Loucy (cell line): ENCODE results near the gene PDLIM4.

Experiments
- H2AFZ ChIP-seq: fragments of 200-600 bp; sonication (generic); 2 replicates; pipeline ENCODE4 v1.6.0; 2016; ENCODE audit warnings: antibody characterized with exemption, mild to moderate bottlenecking, low read length, moderate library complexity
- H3F3A ChIP-seq: fragments of 200-600 bp; 2 replicates; pipeline ENCODE4 v1.6.0; 2016; ENCODE audit warnings: antibody characterized with exemption, low read depth, mild to moderate bottlenecking
- H3K27me3 ChIP-seq: fragments of 200-600 bp; sonication (generic); 2 replicates; pipeline ENCODE4 v1.6.1; 2014; ENCODE audit warnings: low read length, mild to moderate bottlenecking; ENCODE audit not compliant: insufficient read depth, poor library complexity, severe bottlenecking
- H3K36me3 ChIP-seq: fragments of 200-600 bp; sonication (generic); 2 replicates; pipeline ENCODE4 v1.6.1; 2016; ENCODE audit warnings: low read length; ENCODE audit not compliant: insufficient read depth
- H3K4me1 ChIP-seq: fragments of 200-600 bp; sonication (generic); 2 replicates; pipeline ENCODE4 v1.5.1; 2014; ENCODE audit warnings: low read length, mild to moderate bottlenecking; ENCODE audit not compliant: insufficient read depth, poor library complexity, severe bottlenecking
- H3K4me2 ChIP-seq: fragments of 200-600 bp; sonication (generic); 2 replicates; pipeline ENCODE4 v1.6.0; 2014; ENCODE audit warnings: antibody characterized with exemption, low read length, low read depth, mild to moderate bottlenecking; ENCODE audit not compliant: poor library complexity, severe bottlenecking
- H3K4me3 ChIP-seq: fragments of 200-600 bp; sonication (generic); 2 replicates; pipeline ENCODE4 v1.5.1; 2014; ENCODE audit warnings: low read length, mild to moderate bottlenecking, mixed read lengths; ENCODE audit not compliant: poor library complexity, severe bottlenecking
- H3K79me2 ChIP-seq: fragments of 200-600 bp; sonication (generic); 2 replicates; pipeline ENCODE4 v1.6.1; 2014; ENCODE audit warnings: low read length; ENCODE audit not compliant: insufficient read depth
- H3K9ac ChIP-seq: fragments of 200-600 bp; sonication (generic); 2 replicates; pipeline ENCODE4 v1.6.0; 2014; ENCODE audit warnings: mild to moderate bottlenecking, low read depth, low read length, moderate library complexity; ENCODE audit not compliant: poor library complexity, severe bottlenecking
- H3K9me2 ChIP-seq: fragments of 200-600 bp; sonication (generic); replicated peaks from 2 replicates; pipeline ENCODE4 v1.6.1; 2016; ENCODE audit warnings: low read depth, low read length, mixed read lengths
- H3K9me3 ChIP-seq: fragments of 200-600 bp; sonication (generic); 2 replicates; pipeline ENCODE4 v1.6.1; 2014; ENCODE audit warnings: mild to moderate bottlenecking, antibody characterized with exemption, low read length, low read depth; ENCODE audit not compliant: insufficient read depth
- H4K20me1 ChIP-seq: fragments of 200-600 bp; sonication (generic); 2 replicates; pipeline ENCODE4 v1.6.0; 2014; ENCODE audit warnings: antibody characterized with exemption, low read length, mild to moderate bottlenecking; ENCODE audit not compliant: insufficient read depth, poor library complexity, severe bottlenecking
- CTCF ChIP-seq: fragments of 200-600 bp; sonication (generic); conservative IDR thresholded peaks from 2 replicates; pipeline ENCODE4 v1.5.1; 2014; ENCODE audit warnings: mild to moderate bottlenecking, antibody characterized with exemption, low read length
- EZH2phosphoT487 ChIP-seq: fragments of 200-600 bp; IDR thresholded peaks from 2 replicates; pipeline ENCODE4 v1.6.1; 2018; ENCODE audit warnings: antibody characterized with exemption, mild to moderate bottlenecking, moderate library complexity, borderline replicate concordance

Gene PDLIM4

GRCh38 chr5:132257131-132258101 is at the start of gene PDLIM4:
TSS of gene PDLIM4 (plus strand) at chr5:132257696. CDS start at chr5:132257735, 39 bp downstream.
- Histone ChIP-seq H3F3A (no peaks in the 10 kb centered on the region), H3K27me3 (no peaks in the 10 kb centered on the region), H4K20me1 (no peaks in the 10 kb centered on the region), H3K9me2 (no peaks in the 10 kb centered on the region), H3K4me3 (no peak within 1 kb of the TSS), H3K36me3 (no peaks in the 10 kb centered on the region), H3K9me3 (no peaks in the 10 kb centered on the region), H3K9ac (no peak within 1 kb of the TSS), H3K4me2 (no peak within 1 kb of the TSS), H3K79me2 (no peaks in the 10 kb centered on the region), H2AFZ (no peak within 1 kb of the TSS), H3K4me1 (peaks cover 4% of the 10 kb centered on the region)
- TF ChIP-seq EZH2phosphoT487 = no peak
- TF ChIP-seq CTCF = no peak

- Histone ChIP-seq H3K36me3 (no peaks in the 10 kb centered on the region), H4K20me1 (no peaks in the 10 kb centered on the region)
These were observed 49.7 kb upstream of the PDLIM4 start for GRCh38 chr5:132207778-132208177.

GRCh38 chr5:132209131-132209530 is 48.4 kb upstream of the PDLIM4 start:
- H3F3A ChIP-seq = no peaks in the 10 kb centered on the region
- H3K4me3 ChIP-seq = peak overlapping the region; percentile 16
- no peak overlapping the region for H2AFZ ChIP-seq
- H3K36me3 ChIP-seq = no peaks in the 10 kb centered on the region
- H3K4me1 ChIP-seq = peaks cover 8% of the 10 kb centered on the region
- peak overlapping the region; percentile 46 for H3K4me2 ChIP-seq
- no peaks in the 10 kb centered on the region for H3K27me3 ChIP-seq
- H3K9me2 ChIP-seq = no peaks in the 10 kb centered on the region
- H3K79me2 ChIP-seq = no peaks in the 10 kb centered on the region
- H3K9ac ChIP-seq = peak overlapping the region; percentile 8
- H4K20me1 ChIP-seq = no peaks in the 10 kb centered on the region
- no peaks in the 10 kb centered on the region for H3K9me3 ChIP-seq
- TF ChIP-seq EZH2phosphoT487 (no peak), CTCF (no peak)

More at GRCh38 chr5:132207778-132208177, 49.7 kb upstream of the PDLIM4 start:
- H3F3A ChIP-seq = no peaks in the 10 kb centered on the region
- no peak overlapping the region for H3K4me2 ChIP-seq
- TF ChIP-seq EZH2phosphoT487 = no peak
- TF ChIP-seq CTCF = no peak
- H3K4me1 ChIP-seq = peaks cover 8% of the 10 kb centered on the region
- H3K9ac ChIP-seq = no peak overlapping the region
- no peak overlapping the region for H3K4me3 ChIP-seq
- H3K79me2 ChIP-seq = no peaks in the 10 kb centered on the region
- no peaks in the 10 kb centered on the region for H3K9me2 ChIP-seq
- no peaks in the 10 kb centered on the region for H3K27me3 ChIP-seq
- no peak overlapping the region for H2AFZ ChIP-seq
- H3K9me3 ChIP-seq = no peaks in the 10 kb centered on the region
